HG03139 (cell line): Measurements from ENCODE around the gene SUSD6.

ENCODE experiments used
- ATAC-seq: cut with Tn5 transposase; IDR thresholded peaks from one replicate; pipeline ENCODE4 v1.9.1; 2021; ENCODE audit not compliant: unreplicated experiment

Gene SUSD6

GRCh38 chr14:69671365-69672030 lies 60.1 kb downstream of the SUSD6 start:
- ATAC-seq, result no peak

- no peak for ATAC-seq
Observed at GRCh38 chr14:69672356-69672755, 61.0 kb downstream of the SUSD6 start.

- ATAC-seq, result peak; percentile 41
Observed at GRCh38 chr14:69673104-69673503, 61.7 kb downstream of the SUSD6 start.

- peak; percentile 34 for ATAC-seq
Observed at GRCh38 chr14:69673578-69674305, 62.3 kb downstream of the SUSD6 start.

GRCh38 chr14:69674546-69675244 lies 63.3 kb downstream of the SUSD6 start:
- ATAC-seq, result no peak

GRCh38 chr14:69675245-69675583 lies 63.8 kb downstream of the SUSD6 start:
- ATAC-seq, result no peak

- peak; percentile 50 for ATAC-seq
Observed at GRCh38 chr14:69675877-69676416, 64.6 kb downstream of the SUSD6 start.

GRCh38 chr14:69676723-69677122 lies 65.3 kb downstream of the SUSD6 start:
- no peak for ATAC-seq

- no peak for ATAC-seq
Observed at GRCh38 chr14:69680297-69680696, 68.9 kb downstream of the SUSD6 start.

GRCh38 chr14:69682136-69682535 lies 70.7 kb downstream of the SUSD6 start:
- no peak for ATAC-seq

GRCh38 chr14:69682621-69683263 lies 71.3 kb downstream of the SUSD6 start:
- ATAC-seq, result no peak

- no peak for ATAC-seq
Observed at GRCh38 chr14:69683971-69684370, 72.6 kb downstream of the SUSD6 start.

GRCh38 chr14:69684461-69685217 lies 73.2 kb downstream of the SUSD6 start:
- no peak for ATAC-seq

- ATAC-seq, result no peak
Observed at GRCh38 chr14:69685218-69685616, 73.8 kb downstream of the SUSD6 start.

- no peak for ATAC-seq
Observed at GRCh38 chr14:69685716-69686115, 74.3 kb downstream of the SUSD6 start.

- ATAC-seq, result no peak
Observed at GRCh38 chr14:69687606-69688298, 76.4 kb downstream of the SUSD6 start.

GRCh38 chr14:69688299-69688649 lies 76.9 kb downstream of the SUSD6 start:
- ATAC-seq, result no peak

- no peak for ATAC-seq
Observed at GRCh38 chr14:69690042-69690441, 78.6 kb downstream of the SUSD6 start.

GRCh38 chr14:69692594-69692993 lies 81.2 kb downstream of the SUSD6 start:
- ATAC-seq, result no peak

GRCh38 chr14:69693145-69693544 lies 81.7 kb downstream of the SUSD6 start:
- peak; percentile 57 for ATAC-seq
